Heart right ventricle (tissue), 16 donors: ENCODE results near the gene TNFAIP1. TPM values are rescaled to one million over a fixed set of nuclear protein-coding genes. Genes with fewer than 3 reads are reported as not detected.

ENCODE experiments used
- ATAC-seq, 8 donors: fragments of 200-7000 bp; cut with Tn5 transposase; one replicate each; pipeline ENCODE4 v1.9.1; 2020; ENCODE audit warnings: mild to moderate bottlenecking in 8 of 8, moderate library complexity in 8 of 8, moderate number of reproducible peaks in 1 of 8
- DNase-seq, 2 donors: peaks; one replicate each; pipeline ENCODE4 v3.0.0-alpha.2; 2020
- H3K27ac ChIP-seq, 10 donors: fragments of 200-600 bp; sonication (generic) in 2 of 10; one replicate each; pipeline versions ENCODE4 v1.5.0 to v1.8.0; 2020 to 2022; ENCODE audit warnings: mild to moderate bottlenecking in 3 of 10
- H3K27me3 ChIP-seq, 7 donors: fragments of 200-600 bp; one replicate each; pipeline ENCODE4 v1.8.0; 2021 to 2022; ENCODE audit warnings: mild to moderate bottlenecking in 2 of 7
- H3K36me3 ChIP-seq, 9 donors: fragments of 200-600 bp; sonication (generic) in 1 of 9; one replicate each; pipeline versions ENCODE4 v1.5.0 to v1.8.0; 2020 to 2022; ENCODE audit warnings: mild to moderate bottlenecking in 2 of 9
- H3K4me1 ChIP-seq, 9 donors: fragments of 200-600 bp; sonication (generic) in 1 of 9; one replicate each; pipeline versions ENCODE4 v1.5.0 to v1.8.0; 2020 to 2022; ENCODE audit warnings: mild to moderate bottlenecking in 4 of 9
- H3K4me3 ChIP-seq, 10 donors: fragments of 200-600 bp; sonication (generic) in 2 of 10; one replicate each; pipeline versions ENCODE4 v1.5.0 to v1.8.0; 2020 to 2022; ENCODE audit warnings: mild to moderate bottlenecking in 7 of 10, moderate library complexity in 2 of 10
- H3K9me3 ChIP-seq, 11 donors: fragments of 200-600 bp in 10 of 11; sonication (generic) in 2 of 11; one replicate each; pipeline versions ENCODE4 v1.5.0 to v1.8.0; 2013 to 2022; ENCODE audit warnings: mild to moderate bottlenecking in 2 of 11, control low read depth in 1 of 11, moderate library complexity in 1 of 11
- CTCF ChIP-seq, 9 donors: fragments of 200-600 bp; sonication (generic) in 2 of 9; IDR thresholded peaks; one replicate each; pipeline versions ENCODE4 v1.5.0 to v1.8.0; 2021 to 2022; ENCODE audit warnings: antibody characterized with exemption in 9 of 9, mild to moderate bottlenecking in 5 of 9, moderate library complexity in 1 of 9
- WGBS, 2 donors: extraction: QIAGEN DNeasy Blood & Tissue Kit; methylation state at CpG; one replicate each; pipeline ENCODE4 v1.1.7; 2013; ENCODE audit warnings: inconsistent platforms in 1 of 2; 5-methylcytosine and 5-hydroxymethylcytosine counted together
- intact Hi-C, 10 donors: fragments of 100-400 bp; cut with DNase I; formaldehyde crosslinking; loops; one replicate each; pipeline versions ENCODE4 v1.11.1 to v1.14.2; 2022
- polyA plus RNA-seq, 2 donors: library from polyadenylated mRNA; stranded (reverse); fragments of 200-250 nt; gene quantifications; one replicate each; pipeline ENCODE4 v1.2.3, GENCODE V29; 2013
- total RNA-seq, 10 donors: library from RNA; stranded (reverse); fragmentation: NEBNext Ultra II Directional in 3 of 10; extraction: Animal tissue kit (Norgen Biotek cat#: 25700) in 3 of 10; gene quantifications; one replicate each; pipeline versions ENCODE4 v1.2.1 to v1.2.4, GENCODE V29; 2021 to 2023
- donor health status: Arrhythmogenic right ventricular cardiomyopathy.
- donor health status: ischemic (EF 13 %, LVEDD 7.1; RV severe dilation, severe dysfunction).
- donor health status: healthy with polysubstance abuse.
- donor health status: DM: no; HTN: yes; CAD: no.
- donor health status: DM: no; HTN: no; CAD: no.
- donor health status: ischemic (EF 25% LVEDD 6.9; RV normal size, moderate dysfunction).
- donor health status: ischemic (EF 25% LVEDD 5.7; RV mildly dilated, moderate dysfunction).
- donor health status: healthy.
- donor health status: DM: yes; HTN: yes; CAD: no.
- donor health status: Ischemic cardiomyopathy.
- donor health status: ischemic (EF 35%, LVEDD 5.7; RV mildly dilated, moderate dysfunction).
- donor health status: nonischemic (EF 11% LVEDD 7.7; RV severe dilation, severe dysfunction).
- donor health status: DM: yes; HTN: yes; CAD: no.
- donor health status: PGD.
- donor health status: ischemic (EF 29% LVEDD 5.4; RV normal size, mild dysfunction).
- donor health status: nonischemic (EF 23%, LVEDD 6.1; RV moderate dilation, normal function).

The TNFAIP1 gene
- total and polyA plus RNA-seq, 12 donors = 15.1 to 87.6 (median 43.2) TPM

- Histone ChIP-seq H3K4me1 (peaks cover 15 to 56% (median 34%) of the 10 kb centered on the region in 9 donors), H3K27me3 (no peaks in the 10 kb centered on the region), H3K4me3 (no peak overlapping the region), H3K9me3 (no peaks in the 10 kb centered on the region), H3K27ac (peak overlapping the region in 9 of 10 donors; percentile 4 to 74 (median 34)), H3K36me3 (peaks cover 8 to 100% (median 87%) of the 10 kb centered on the region in 9 donors)
- no peak for TF ChIP-seq CTCF (IDR thresholded peaks at IDR 0.05)
- no peak for ATAC-seq
- 75 to 85% methylated on average over 2 of the region's 2 CpGs for WGBS, 2 donors
- DNase-seq = no peak
- intact Hi-C loops = no loop called here
Observed at GRCh38 chr17:28346199-28346580, 10.6 kb downstream of the TNFAIP1 start.

GRCh38 chr17:28346746-28347246, 11.2 kb downstream of the TNFAIP1 start:
- Histone ChIP-seq H3K27me3 (no peaks in the 10 kb centered on the region), H3K27ac (peak overlapping the region; percentile 7 to 74 (median 40)), H3K9me3 (no peaks in the 10 kb centered on the region), H3K4me3 (no peak overlapping the region), H3K4me1 (peaks cover 15 to 56% (median 34%) of the 10 kb centered on the region in 9 donors), H3K36me3 (peaks cover 8 to 100% (median 87%) of the 10 kb centered on the region in 9 donors)
- peak in 7 of 9 donors; percentile 27 to 56 (median 51) for TF ChIP-seq CTCF (IDR thresholded peaks at IDR 0.05)
- intact Hi-C loops = no loop called here
- DNase-seq (no peak), ATAC-seq (peak in 6 of 8 donors; percentile 16 to 62 (median 59))
- WGBS, 2 donors = 47 to 50% methylated on average over 7 of the region's 7 CpGs

- H3K4me3 ChIP-seq = no peak overlapping the region
- H3K4me1 ChIP-seq = peaks cover 15 to 56% (median 34%) of the 10 kb centered on the region in 9 donors
- peak overlapping the region; percentile 7 to 74 (median 40) for H3K27ac ChIP-seq
- peaks cover 3 to 100% (median 87%) of the 10 kb centered on the region in 9 donors for H3K36me3 ChIP-seq
- ATAC-seq (peak in 3 of 8 donors; percentile 6 to 7 (median 7)), DNase-seq (no peak)
- intact Hi-C loops = no loop called here
- TF ChIP-seq CTCF (IDR thresholded peaks at IDR 0.05) = no peak
- no peaks in the 10 kb centered on the region for H3K27me3 ChIP-seq
- H3K9me3 ChIP-seq = no peaks in the 10 kb centered on the region
- 71 to 76% methylated on average over 8 of the region's 8 CpGs for WGBS, 2 donors
Observed at GRCh38 chr17:28347261-28347891, 11.8 kb downstream of the TNFAIP1 start.

- no peak for TF ChIP-seq CTCF (IDR thresholded peaks at IDR 0.05)
- Histone ChIP-seq H3K27ac (peak overlapping the region in 1 of 10 donors; percentile 21), H3K4me3 (no peak overlapping the region), H3K36me3 (peaks cover 0 to 100% (median 84%) of the 10 kb centered on the region in 9 donors), H3K4me1 (peaks cover 15 to 56% (median 34%) of the 10 kb centered on the region in 9 donors), H3K27me3 (no peaks in the 10 kb centered on the region), H3K9me3 (no peaks in the 10 kb centered on the region)
- 75 to 89% methylated on average over 3 of the region's 3 CpGs for WGBS, 2 donors
- no peak for DNase-seq
- intact Hi-C loops = loop anchor here in 1 of 10 donors (1.0 kb wide), 1 partner anchor 46 kb away; no protein-coding TSS in a partner anchor
- ATAC-seq = no peak
Observed at GRCh38 chr17:28348979-28349378, 13.4 kb downstream of the TNFAIP1 start.
